ENCODE data around the gene ZNF33A. TPM values are rescaled to one million over a fixed set of nuclear protein-coding genes. Genes with fewer than 3 reads are reported as not detected.
"Not testable (repeated sequence)": the region's sequence is repeated elsewhere in the genome, so short reads cannot be mapped to it uniquely, and the experiment has no call there.

The ZNF33A gene
- total and polyA plus RNA-seq, 10 of the 15 experiments (the other 5 are each of a cell fraction or from before 2014, with no cell fraction given): 9.8 to 29.9 (median 18.3) TPM

DNA sequence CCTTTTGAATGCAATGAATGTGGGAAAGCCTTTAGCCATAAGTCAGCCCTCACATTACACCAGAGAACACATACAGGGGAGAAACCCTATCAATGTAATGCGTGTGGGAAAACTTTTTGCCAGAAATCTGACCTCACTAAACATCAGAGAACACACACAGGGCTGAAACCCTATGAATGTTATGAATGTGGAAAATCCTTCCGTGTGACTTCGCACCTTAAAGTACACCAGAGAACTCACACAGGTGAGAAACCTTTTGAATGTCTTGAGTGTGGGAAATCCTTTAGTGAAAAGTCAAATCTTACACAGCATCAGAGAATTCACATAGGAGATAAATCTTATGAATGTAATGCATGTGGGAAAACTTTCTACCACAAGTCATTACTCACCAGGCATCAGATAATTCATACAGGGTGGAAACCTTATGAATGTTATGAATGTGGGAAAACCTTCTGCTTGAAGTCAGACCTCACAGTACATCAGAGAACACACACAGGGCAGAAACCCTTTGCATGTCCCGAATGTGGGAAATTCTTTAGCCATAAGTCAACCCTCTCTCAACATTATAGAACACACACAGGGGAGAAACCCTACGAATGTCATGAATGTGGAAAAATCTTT is 44.9 kb downstream of the ZNF33A start:
- FAIRE-seq: peak; percentile 77
- peak; percentile 82; the same call in 1 of the 2 replicates for TF ChIP-seq CBX5 (IDR thresholded peaks at IDR 0.05; ENCODE audit: low read depth)
- intact Hi-C loops (cut with micrococcal nuclease; ENCODE audit: unreplicated experiment); H4K20me1 ChIP-seq (ENCODE audit: control insufficient read depth, insufficient read depth); ATAC-seq; H3K4me1 ChIP-seq (ENCODE audit: control insufficient read depth, insufficient read depth, low read length); H2AFZ ChIP-seq (ENCODE audit: control insufficient read depth, low read depth, low read length); RAD21 ChIA-PET (ENCODE audit: unreplicated experiment); H3K4me2 ChIP-seq (ENCODE audit: control insufficient read depth, insufficient read depth); H3K27me3 ChIP-seq (replicated peaks in 1 of 2; ENCODE audit: control insufficient read depth in 2 of 2, insufficient read depth in 2 of 2, low read length in 1 of 2); BruUV-seq (replicated peaks); in situ Hi-C loops (cut with MboI); DNase-seq (ENCODE audit: low read depth, low spot score); POLR2A ChIA-PET; H3K79me2 ChIP-seq (ENCODE audit: control insufficient read depth, insufficient read depth, low read length); SMC1A ChIA-PET (ENCODE audit: uncharacterized antibody, unreplicated experiment); H3K27ac ChIP-seq (ENCODE audit: control insufficient read depth, insufficient read depth); H3K9ac ChIP-seq (ENCODE audit: control insufficient read depth, insufficient read depth, low read length); H3K4me3 ChIP-seq; CTCF ChIA-PET: not testable (repeated sequence)
- peaks cover 39% of the 10 kb centered on the region for H3K9me3 ChIP-seq (replicated peaks; ENCODE audit: control insufficient read depth, insufficient read depth, low read length)
- peaks cover 0 to 18% of the 10 kb centered on the region in 2 experiments; a peak in 2 of 4 replicates for H3K36me3 ChIP-seq (ENCODE audit: control insufficient read depth in 2 of 2, insufficient read depth in 2 of 2, low read length in 1 of 2)
- WGBS (ENCODE audit: insufficient coverage, insufficient replicate concordance, low lambda C conversion rate, missing lambda C conversion rate): 98% methylated on average over 5 of the region's 5 CpGs

DNA sequence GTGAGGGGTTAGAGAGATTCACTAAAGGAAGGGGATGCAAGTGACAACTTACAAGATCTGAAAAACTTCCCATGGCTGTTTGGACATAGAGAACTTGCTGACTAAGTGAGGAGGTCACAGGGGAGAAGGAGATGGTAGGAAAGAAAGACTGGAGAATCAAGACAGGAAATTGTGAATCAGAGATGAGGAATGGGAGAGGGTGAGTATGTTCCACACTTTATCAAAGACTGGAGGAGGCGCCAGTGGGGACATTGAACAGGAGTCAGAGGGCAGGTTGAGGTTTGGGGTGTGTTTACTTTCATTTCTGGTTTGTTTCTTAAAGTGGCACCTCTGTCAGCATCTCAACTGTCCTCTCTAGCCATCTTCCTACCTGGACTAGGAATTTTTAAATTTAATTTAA is 59.2 kb downstream of the ZNF33A start:
- H3K79me2 ChIP-seq (ENCODE audit: control insufficient read depth, insufficient read depth, low read length); DNase-seq (ENCODE audit: low read depth, low spot score); H4K20me1 ChIP-seq (ENCODE audit: control insufficient read depth, insufficient read depth); H2AFZ ChIP-seq (ENCODE audit: control insufficient read depth, low read depth, low read length); H3K9me3 ChIP-seq (replicated peaks; ENCODE audit: control insufficient read depth, insufficient read depth, low read length); H3K4me2 ChIP-seq (ENCODE audit: control insufficient read depth, insufficient read depth); H3K27ac ChIP-seq (ENCODE audit: control insufficient read depth, insufficient read depth); in situ Hi-C loops (cut with MboI); H3K4me1 ChIP-seq (ENCODE audit: control insufficient read depth, insufficient read depth, low read length); H3K9ac ChIP-seq (ENCODE audit: control insufficient read depth, insufficient read depth, low read length); H3K36me3 ChIP-seq (ENCODE audit: control insufficient read depth in 2 of 2, insufficient read depth in 2 of 2, low read length in 1 of 2); RAD21 ChIA-PET (ENCODE audit: unreplicated experiment); ATAC-seq; intact Hi-C loops (cut with micrococcal nuclease; ENCODE audit: unreplicated experiment); SMC1A ChIA-PET (ENCODE audit: uncharacterized antibody, unreplicated experiment); H3K4me3 ChIP-seq; BruUV-seq (replicated peaks); POLR2A ChIA-PET; H3K27me3 ChIP-seq (replicated peaks in 1 of 2; ENCODE audit: control insufficient read depth in 2 of 2, insufficient read depth in 2 of 2, low read length in 1 of 2); CTCF ChIA-PET; FAIRE-seq: not testable (repeated sequence)
- WGBS (ENCODE audit: insufficient coverage, insufficient replicate concordance, low lambda C conversion rate, missing lambda C conversion rate): 90% methylated on average over 1 of the region's 1 CpG
